ENCODE data around the gene CATSPERB.

CATSPERB gene

GRCh38 chr14:91731018-91731417 lies 868 bp downstream of the CATSPERB start:
- no CpG with 5 or more reads among the region's 2 CpGs for WGBS (ENCODE audit: extremely low coverage, insufficient coverage, low lambda C conversion rate)
- Histone ChIP-seq H2BK15ac (replicated peaks; ENCODE audit: low read depth) (no peak overlapping the region), H3K9ac (ENCODE audit: low read length) (no peak overlapping the region), H3K27me3 (ENCODE audit: insufficient read depth, low read length, poor library complexity) (no peaks in the 10 kb centered on the region), H3K79me1 (ENCODE audit: low read length) (no peaks in the 10 kb centered on the region), H3K23ac (ENCODE audit: low read length) (no peak overlapping the region), H2BK120ac (ENCODE audit: low read depth, low read length) (no peak overlapping the region), H3K27ac (ENCODE audit: low read depth, low read length) (no peak overlapping the region), H3K4me3 (ENCODE audit: low read length) (no peak overlapping the region), H4K8ac (ENCODE audit: low read depth, low read length) (no peak overlapping the region), H4K5ac (ENCODE audit: low read length) (no peak overlapping the region), H3K79me2 (ENCODE audit: control insufficient read depth, insufficient read depth, low read length) (no peaks in the 10 kb centered on the region), H3K36me3 (ENCODE audit: control insufficient read depth, insufficient read depth, low read length) (no peaks in the 10 kb centered on the region), H3K4me2 (ENCODE audit: low read length) (no peak overlapping the region), H3K56ac (ENCODE audit: low read length) (no peak overlapping the region), H2BK5ac (ENCODE audit: low read length) (no peak overlapping the region), H3K4ac (ENCODE audit: low read depth, low read length) (no peak overlapping the region), H3K18ac (ENCODE audit: low read length) (no peak overlapping the region), H3K4me1 (ENCODE audit: control insufficient read depth, low read depth, low read length) (no peaks in the 10 kb centered on the region), H2AK5ac (ENCODE audit: low read length) (no peak overlapping the region)
- DNase-seq, result no peak

GRCh38 chr14:91729756-91730155 lies 2.1 kb downstream of the CATSPERB start:
- Histone ChIP-seq H3K36me3 (ENCODE audit: control insufficient read depth, insufficient read depth, low read length) (no peaks in the 10 kb centered on the region), H3K18ac (ENCODE audit: low read length) (no peak overlapping the region), H3K9ac (ENCODE audit: low read length) (no peak overlapping the region), H3K4me3 (ENCODE audit: low read length) (no peak overlapping the region), H3K79me1 (ENCODE audit: low read length) (no peaks in the 10 kb centered on the region), H4K5ac (ENCODE audit: low read length) (no peak overlapping the region), H2AK5ac (ENCODE audit: low read length) (no peak overlapping the region), H3K4me1 (ENCODE audit: control insufficient read depth, low read depth, low read length) (no peaks in the 10 kb centered on the region), H3K23ac (ENCODE audit: low read length) (no peak overlapping the region), H2BK5ac (ENCODE audit: low read length) (no peak overlapping the region), H2BK120ac (ENCODE audit: low read depth, low read length) (no peak overlapping the region), H3K27ac (ENCODE audit: low read depth, low read length) (no peak overlapping the region), H3K27me3 (ENCODE audit: insufficient read depth, low read length, poor library complexity) (no peaks in the 10 kb centered on the region), H2BK15ac (replicated peaks; ENCODE audit: low read depth) (no peak overlapping the region), H4K8ac (ENCODE audit: low read depth, low read length) (no peak overlapping the region), H3K79me2 (ENCODE audit: control insufficient read depth, insufficient read depth, low read length) (no peaks in the 10 kb centered on the region), H3K4me2 (ENCODE audit: low read length) (no peak overlapping the region), H3K4ac (ENCODE audit: low read depth, low read length) (no peak overlapping the region), H3K56ac (ENCODE audit: low read length) (no peak overlapping the region)
- DNase-seq, result no peak
- no CpG with 5 or more reads among the region's 3 CpGs for WGBS (ENCODE audit: extremely low coverage, insufficient coverage, low lambda C conversion rate)

GRCh38 chr14:91728616-91729183 lies 3.2 kb downstream of the CATSPERB start:
- H3K4me2 ChIP-seq (ENCODE audit: low read length), result no peak overlapping the region
- no peaks in the 10 kb centered on the region for H3K27me3 ChIP-seq (ENCODE audit: insufficient read depth, low read length, poor library complexity)
- H3K27ac ChIP-seq (ENCODE audit: low read depth, low read length), result no peak overlapping the region
- no CpG with 5 or more reads among the region's 4 CpGs for whole genome bisulfite sequencing (ENCODE audit: extremely low coverage, insufficient coverage, low lambda C conversion rate)
- no peak overlapping the region for H2BK5ac ChIP-seq (ENCODE audit: low read length)
- H2AK5ac ChIP-seq (ENCODE audit: low read length), result no peak overlapping the region
- no peak overlapping the region for H3K18ac ChIP-seq (ENCODE audit: low read length)
- no peaks in the 10 kb centered on the region for H3K36me3 ChIP-seq (ENCODE audit: control insufficient read depth, insufficient read depth, low read length)
- H3K9ac ChIP-seq (ENCODE audit: low read length), result no peak overlapping the region
- H2BK120ac ChIP-seq (ENCODE audit: low read depth, low read length), result no peak overlapping the region
- H2BK15ac ChIP-seq (replicated peaks; ENCODE audit: low read depth), result no peak overlapping the region
- no peak overlapping the region for H3K4me3 ChIP-seq (ENCODE audit: low read length)
- no peaks in the 10 kb centered on the region for H3K4me1 ChIP-seq (ENCODE audit: control insufficient read depth, low read depth, low read length)
- no peak overlapping the region for H4K5ac ChIP-seq (ENCODE audit: low read length)
- DNase-seq, result no peak
- no peaks in the 10 kb centered on the region for H3K79me2 ChIP-seq (ENCODE audit: control insufficient read depth, insufficient read depth, low read length)
- no peak overlapping the region for H3K56ac ChIP-seq (ENCODE audit: low read length)
- no peak overlapping the region for H4K8ac ChIP-seq (ENCODE audit: low read depth, low read length)
- no peak overlapping the region for H3K4ac ChIP-seq (ENCODE audit: low read depth, low read length)
- no peaks in the 10 kb centered on the region for H3K79me1 ChIP-seq (ENCODE audit: low read length)
- no peak overlapping the region for H3K23ac ChIP-seq (ENCODE audit: low read length)

GRCh38 chr14:91727121-91727520 lies 4.8 kb downstream of the CATSPERB start:
- Histone ChIP-seq H3K9ac (ENCODE audit: low read length) (no peak overlapping the region), H3K4me1 (ENCODE audit: control insufficient read depth, low read depth, low read length) (no peaks in the 10 kb centered on the region), H3K27ac (ENCODE audit: low read depth, low read length) (no peak overlapping the region), H3K23ac (ENCODE audit: low read length) (no peak overlapping the region), H3K18ac (ENCODE audit: low read length) (no peak overlapping the region), H3K79me2 (ENCODE audit: control insufficient read depth, insufficient read depth, low read length) (no peaks in the 10 kb centered on the region), H2AK5ac (ENCODE audit: low read length) (no peak overlapping the region), H3K79me1 (ENCODE audit: low read length) (no peaks in the 10 kb centered on the region), H3K4me3 (ENCODE audit: low read length) (no peak overlapping the region), H3K56ac (ENCODE audit: low read length) (no peak overlapping the region), H2BK120ac (ENCODE audit: low read depth, low read length) (no peak overlapping the region), H3K4me2 (ENCODE audit: low read length) (no peak overlapping the region), H3K4ac (ENCODE audit: low read depth, low read length) (no peak overlapping the region), H3K36me3 (ENCODE audit: control insufficient read depth, insufficient read depth, low read length) (no peaks in the 10 kb centered on the region), H4K5ac (ENCODE audit: low read length) (no peak overlapping the region), H2BK15ac (replicated peaks; ENCODE audit: low read depth) (no peak overlapping the region), H4K8ac (ENCODE audit: low read depth, low read length) (no peak overlapping the region), H3K27me3 (ENCODE audit: insufficient read depth, low read length, poor library complexity) (no peaks in the 10 kb centered on the region), H2BK5ac (ENCODE audit: low read length) (no peak overlapping the region)
- no peak for DNase-seq
- no CpG with 5 or more reads among the region's 2 CpGs for whole genome bisulfite sequencing (ENCODE audit: extremely low coverage, insufficient coverage, low lambda C conversion rate)

GRCh38 chr14:91723501-91723900 lies 8.4 kb downstream of the CATSPERB start:
- no peak overlapping the region for H3K56ac ChIP-seq (ENCODE audit: low read length)
- H3K4me1 ChIP-seq (ENCODE audit: control insufficient read depth, low read depth, low read length), result no peaks in the 10 kb centered on the region
- H3K79me2 ChIP-seq (ENCODE audit: control insufficient read depth, insufficient read depth, low read length), result no peaks in the 10 kb centered on the region
- H2AK5ac ChIP-seq (ENCODE audit: low read length), result no peak overlapping the region
- no peaks in the 10 kb centered on the region for H3K36me3 ChIP-seq (ENCODE audit: control insufficient read depth, insufficient read depth, low read length)
- DNase-seq, result no peak
- H3K4ac ChIP-seq (ENCODE audit: low read depth, low read length), result no peak overlapping the region
- WGBS (ENCODE audit: extremely low coverage, insufficient coverage, low lambda C conversion rate), result no CpG with 5 or more reads among the region's 2 CpGs
- H3K27ac ChIP-seq (ENCODE audit: low read depth, low read length), result no peak overlapping the region
- H3K27me3 ChIP-seq (ENCODE audit: insufficient read depth, low read length, poor library complexity), result no peaks in the 10 kb centered on the region
- no peak overlapping the region for H2BK15ac ChIP-seq (replicated peaks; ENCODE audit: low read depth)
- H3K18ac ChIP-seq (ENCODE audit: low read length), result no peak overlapping the region
- no peak overlapping the region for H4K8ac ChIP-seq (ENCODE audit: low read depth, low read length)
- H3K79me1 ChIP-seq (ENCODE audit: low read length), result no peaks in the 10 kb centered on the region
- no peak overlapping the region for H3K9ac ChIP-seq (ENCODE audit: low read length)
- H2BK5ac ChIP-seq (ENCODE audit: low read length), result no peak overlapping the region
- no peak overlapping the region for H2BK120ac ChIP-seq (ENCODE audit: low read depth, low read length)
- no peak overlapping the region for H4K5ac ChIP-seq (ENCODE audit: low read length)
- H3K23ac ChIP-seq (ENCODE audit: low read length), result no peak overlapping the region
- H3K4me2 ChIP-seq (ENCODE audit: low read length), result no peak overlapping the region
- H3K4me3 ChIP-seq (ENCODE audit: low read length), result no peak overlapping the region

GRCh38 chr14:91722386-91722785 lies 9.5 kb downstream of the CATSPERB start:
- no peak overlapping the region for H3K9ac ChIP-seq (ENCODE audit: low read length)
- no peak overlapping the region for H2AK5ac ChIP-seq (ENCODE audit: low read length)
- H3K36me3 ChIP-seq (ENCODE audit: control insufficient read depth, insufficient read depth, low read length), result no peaks in the 10 kb centered on the region
- H4K8ac ChIP-seq (ENCODE audit: low read depth, low read length), result no peak overlapping the region
- no peak overlapping the region for H3K4me3 ChIP-seq (ENCODE audit: low read length)
- H2BK15ac ChIP-seq (replicated peaks; ENCODE audit: low read depth), result no peak overlapping the region
- no peak overlapping the region for H3K23ac ChIP-seq (ENCODE audit: low read length)
- H2BK120ac ChIP-seq (ENCODE audit: low read depth, low read length), result no peak overlapping the region
- H3K79me2 ChIP-seq (ENCODE audit: control insufficient read depth, insufficient read depth, low read length), result no peaks in the 10 kb centered on the region
- no peak for DNase-seq
- H3K4ac ChIP-seq (ENCODE audit: low read depth, low read length), result no peak overlapping the region
- H3K4me2 ChIP-seq (ENCODE audit: low read length), result no peak overlapping the region
- H3K27me3 ChIP-seq (ENCODE audit: insufficient read depth, low read length, poor library complexity), result no peaks in the 10 kb centered on the region
- H3K79me1 ChIP-seq (ENCODE audit: low read length), result no peaks in the 10 kb centered on the region
- H3K18ac ChIP-seq (ENCODE audit: low read length), result no peak overlapping the region
- H2BK5ac ChIP-seq (ENCODE audit: low read length), result no peak overlapping the region
- H3K4me1 ChIP-seq (ENCODE audit: control insufficient read depth, low read depth, low read length), result no peaks in the 10 kb centered on the region
- H4K5ac ChIP-seq (ENCODE audit: low read length), result no peak overlapping the region
- H3K27ac ChIP-seq (ENCODE audit: low read depth, low read length), result no peak overlapping the region
- no peak overlapping the region for H3K56ac ChIP-seq (ENCODE audit: low read length)
